Lung (tissue), 12 donors: ENCODE measurements around the gene LILRB1. TPM values are rescaled to one million over a fixed set of nuclear protein-coding genes. Genes with fewer than 3 reads are reported as not detected.

Experiments used
- ATAC-seq: fragments of 200-7000 bp; cut with Tn5 transposase; one replicate; pipeline ENCODE4 v1.9.1; 2020; ENCODE audit warnings: moderate number of reproducible peaks; ENCODE audit not compliant: insufficient read depth, low FRiP score
- DNase-seq, 3 donors: peaks; one replicate each; pipeline ENCODE4 v3.0.0-alpha.2; 2013 to 2017
- H3K27ac ChIP-seq, 2 donors: one replicate each; pipeline ENCODE4 v1.5.1; 2013; ENCODE audit warnings: mild to moderate bottlenecking in 2 of 2, moderate library complexity in 2 of 2, control low read depth in 1 of 2, inconsistent platforms in 1 of 2, low read depth in 1 of 2, low read length in 1 of 2
- H3K27me3 ChIP-seq, 3 donors: one replicate each; pipeline ENCODE4 v1.5.1; 2013; ENCODE audit warnings: low read length in 2 of 3; ENCODE audit not compliant: control insufficient read depth in 3 of 3, insufficient read depth in 3 of 3
- H3K36me3 ChIP-seq, 4 donors: one replicate each; pipeline ENCODE4 v1.5.1; 2013; ENCODE audit warnings: low read length in 4 of 4, mild to moderate bottlenecking in 1 of 4, moderate library complexity in 1 of 4; ENCODE audit not compliant: control insufficient read depth in 4 of 4, insufficient read depth in 4 of 4
- H3K4me1 ChIP-seq, 5 donors: one replicate each; pipeline ENCODE4 v1.5.1; 2013; ENCODE audit warnings: low read length in 5 of 5, mild to moderate bottlenecking in 2 of 5, moderate library complexity in 1 of 5; ENCODE audit not compliant: control insufficient read depth in 5 of 5, insufficient read depth in 5 of 5
- H3K4me3 ChIP-seq: one replicate; pipeline ENCODE4 v1.5.1; 2013; ENCODE audit warnings: mild to moderate bottlenecking, control low read depth, moderate library complexity
- H3K9ac ChIP-seq, 2 donors: one replicate each; pipeline ENCODE4 v1.5.1; 2013; ENCODE audit warnings: low read length in 2 of 2, control low read depth in 1 of 2; ENCODE audit not compliant: insufficient read depth in 1 of 2
- H3K9me3 ChIP-seq, 4 donors: one replicate each; pipeline ENCODE4 v1.5.1; 2013; ENCODE audit warnings: low read length in 3 of 4, mild to moderate bottlenecking in 1 of 4, moderate library complexity in 1 of 4; ENCODE audit not compliant: control insufficient read depth in 4 of 4, insufficient read depth in 3 of 4
- CTCF ChIP-seq: IDR thresholded peaks from 2 replicates; pipeline ENCODE4 v1.5.1; 2012; ENCODE audit warnings: mild to moderate bottlenecking; ENCODE audit errors: control extremely low read depth, extremely low read depth
- WGBS, 2 donors: extraction: QIAGEN DNeasy Blood & Tissue Kit; methylation state at CpG; one replicate each; pipeline ENCODE4 v1.1.7; 2013; 5-methylcytosine and 5-hydroxymethylcytosine counted together
- polyA plus RNA-seq, 2 donors: library from polyadenylated mRNA; stranded (reverse); fragments of 200-250 nt; gene quantifications; one replicate each; pipeline ENCODE4 v1.2.1, GENCODE V29; 2013
- total RNA-seq, 2 donors: library from RNA; depleted of rRNA in 1 of 2; stranded (reverse); fragments of >200 nt in 1 of 2; gene quantifications; one replicate each; pipeline ENCODE4 v1.2.1, GENCODE V29; 2014 to 2021
- donor health status: control.
- donor health status: control.
- donor health status: Bipolar disorder and iron deficiency.
- donor health status: healthy.
- donor health status: DM: yes; HTN: yes; CAD: no.

Gene LILRB1
- total and polyA plus RNA-seq, 4 donors: 5.1 to 90.5 (median 20.7) TPM

- DNase-seq (no peak), ATAC-seq (no peak)
- H3K4me1 ChIP-seq: no peaks in the 10 kb centered on the region
- no peak overlapping the region for H3K4me3 ChIP-seq
- no peaks in the 10 kb centered on the region for H3K36me3 ChIP-seq
- H3K27me3 ChIP-seq: no peaks in the 10 kb centered on the region
- H3K27ac ChIP-seq: no peak overlapping the region
- no peak for TF ChIP-seq CTCF
- no peak overlapping the region for H3K9ac ChIP-seq
- peaks cover 0 to 10% (median 3%) of the 10 kb centered on the region in 4 donors for H3K9me3 ChIP-seq
- WGBS, 2 donors: 77 to 79% methylated on average over 15 of the region's 15 CpGs
Measured at GRCh38 chr19:54608792-54609191, 21.5 kb upstream of the LILRB1 start.

- TF ChIP-seq CTCF: no peak
- Histone ChIP-seq H3K27ac (no peak overlapping the region), H3K4me1 (no peaks in the 10 kb centered on the region), H3K4me3 (no peak overlapping the region), H3K27me3 (no peaks in the 10 kb centered on the region), H3K9me3 (peaks cover 0 to 10% (median 4%) of the 10 kb centered on the region in 4 donors), H3K36me3 (no peaks in the 10 kb centered on the region), H3K9ac (no peak overlapping the region)
- ATAC-seq: no peak
- DNase-seq: no peak
- 89 to 90% methylated on average over 26 of the region's 26 CpGs for WGBS, 2 donors
Measured at GRCh38 chr19:54609356-54609791, 20.9 kb upstream of the LILRB1 start.

GRCh38 chr19:54612428-54612827, 17.9 kb upstream of the LILRB1 start:
- no peak overlapping the region for H3K4me3 ChIP-seq
- no peak for TF ChIP-seq CTCF
- no peaks in the 10 kb centered on the region for H3K4me1 ChIP-seq
- peaks cover 0 to 6% (median 2%) of the 10 kb centered on the region in 4 donors for H3K9me3 ChIP-seq
- DNase-seq (no peak), ATAC-seq (no peak)
- H3K9ac ChIP-seq: no peak overlapping the region
- WGBS, 2 donors: 88 to 93% methylated on average over 1 of the region's 1 CpG
- no peak overlapping the region for H3K27ac ChIP-seq
- H3K27me3 ChIP-seq: no peaks in the 10 kb centered on the region
- H3K36me3 ChIP-seq: no peaks in the 10 kb centered on the region

- no peak for DNase-seq
- no peak overlapping the region for H3K27ac ChIP-seq
- no peaks in the 10 kb centered on the region for H3K36me3 ChIP-seq
- no peaks in the 10 kb centered on the region for H3K4me1 ChIP-seq
- 74 to 88% methylated on average over 1 of the region's 1 CpG for whole genome bisulfite sequencing, 2 donors
- H3K9ac ChIP-seq: no peak overlapping the region
- no peaks in the 10 kb centered on the region for H3K27me3 ChIP-seq
- no peak for ATAC-seq
- no peak for TF ChIP-seq CTCF
- H3K9me3 ChIP-seq: peaks cover 0 to 5% (median 1%) of the 10 kb centered on the region in 4 donors
- no peak overlapping the region for H3K4me3 ChIP-seq
Measured at GRCh38 chr19:54614726-54615125, 15.6 kb upstream of the LILRB1 start.
